Measurements from ENCODE around the gene BBLN.

The BBLN gene

DNA sequence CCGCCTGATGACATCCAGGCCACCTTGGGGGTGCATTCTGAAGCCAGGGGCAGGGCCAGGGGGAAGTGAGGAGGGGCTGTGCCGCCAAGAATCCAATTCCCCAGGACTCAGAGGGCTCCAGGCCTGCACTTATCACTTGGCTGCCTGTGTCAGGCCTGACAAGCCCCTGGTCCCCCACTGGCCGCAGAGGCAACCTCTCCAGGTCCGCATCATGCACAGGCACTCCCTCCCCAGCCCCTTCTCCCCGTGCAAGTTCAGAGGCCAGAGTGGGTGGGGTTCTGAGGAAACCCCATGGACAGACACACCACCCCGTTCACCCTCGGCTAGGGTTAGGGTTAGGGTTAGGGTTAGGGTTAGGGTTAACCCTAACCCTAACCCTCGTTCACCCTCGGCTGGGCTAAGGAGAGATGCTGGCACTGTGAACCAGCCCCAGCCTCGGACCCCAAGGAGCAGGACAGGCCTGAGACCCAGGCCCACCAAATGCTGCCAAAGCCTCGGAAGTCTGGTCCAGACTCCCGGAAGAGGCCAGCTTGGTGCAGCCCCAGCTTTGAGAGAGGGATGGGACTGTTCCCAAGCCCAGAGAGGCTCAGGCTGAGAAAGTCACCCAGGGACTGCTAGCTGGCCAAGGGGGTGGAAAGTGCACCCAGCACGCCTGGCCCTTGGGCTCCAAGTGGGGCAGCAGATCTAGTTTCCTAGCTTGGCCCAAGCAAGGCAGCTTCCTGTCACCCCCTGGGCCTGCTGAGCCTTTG lies 5.9 kb upstream of the BBLN start:
- H3K9me3 ChIP-seq (ENCODE audit: control insufficient read depth, low read length), result no peaks in the 10 kb centered on the region
- no peaks in the 10 kb centered on the region for H3K4me1 ChIP-seq (ENCODE audit: control insufficient read depth, insufficient read depth, low read length, poor library complexity, severe bottlenecking)
- 79 to 83% methylated on average over 7 to 8 of the region's 13 CpGs for WGBS, 2 experiments (ENCODE audit: insufficient coverage in 2 of 2)
- no peaks in the 10 kb centered on the region for H3K36me3 ChIP-seq (ENCODE audit: control insufficient read depth, insufficient read depth, low read length)
- H3K27ac ChIP-seq (ENCODE audit: low read depth, low read length, severe bottlenecking), result no peak overlapping the region
- H3K4me3 ChIP-seq (ENCODE audit: extremely low read depth, insufficient read depth, low read length, poor library complexity, severe bottlenecking), result no peak overlapping the region

DNA sequence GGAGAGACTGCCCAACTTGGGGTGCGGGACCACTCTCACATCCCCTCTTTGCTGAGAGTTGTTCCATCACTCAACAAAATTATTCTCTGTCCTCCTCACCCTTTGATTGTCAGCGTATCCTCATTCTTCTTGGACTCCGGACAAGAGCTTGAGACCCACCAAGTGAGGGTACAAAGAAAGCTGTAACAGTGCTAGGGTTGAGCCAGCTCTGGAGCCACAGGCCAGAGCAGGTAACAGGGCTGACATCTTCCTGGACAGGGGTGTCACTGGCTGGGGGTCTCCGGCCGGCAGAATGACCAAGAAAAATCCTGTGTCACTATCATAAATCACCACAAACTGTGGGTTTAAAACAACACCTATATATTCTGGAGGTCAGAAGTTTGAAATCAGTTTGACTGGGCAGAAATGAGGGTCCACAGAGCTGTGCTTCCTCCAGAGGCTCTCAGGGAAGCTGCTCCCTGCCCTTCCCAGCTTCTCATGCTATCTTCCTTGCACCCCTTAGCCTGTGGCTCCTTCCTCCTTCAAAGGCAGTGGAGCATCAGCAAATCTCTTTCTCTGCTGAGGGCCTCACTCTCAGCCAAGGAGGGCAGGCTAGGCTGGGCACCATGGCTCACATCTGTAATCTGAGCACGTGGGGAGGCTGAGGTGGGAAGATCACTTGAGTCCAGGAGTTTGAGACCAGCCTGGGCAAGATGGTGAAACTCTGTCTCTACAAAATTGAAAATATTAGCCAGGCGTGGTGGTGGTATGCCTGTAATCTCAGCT lies 4.1 kb upstream of the BBLN start:
- Histone ChIP-seq H3K4me1 (ENCODE audit: control insufficient read depth, insufficient read depth, low read length, poor library complexity, severe bottlenecking) (no peaks in the 10 kb centered on the region), H3K27ac (ENCODE audit: low read depth, low read length, severe bottlenecking) (no peak overlapping the region), H3K9me3 (ENCODE audit: control insufficient read depth, low read length) (no peaks in the 10 kb centered on the region), H3K36me3 (ENCODE audit: control insufficient read depth, insufficient read depth, low read length) (no peaks in the 10 kb centered on the region), H3K4me3 (ENCODE audit: extremely low read depth, insufficient read depth, low read length, poor library complexity, severe bottlenecking) (no peak overlapping the region)
- WGBS, 2 experiments (ENCODE audit: insufficient coverage in 2 of 2), result 95 to 96% methylated on average over 4 of the region's 7 CpGs

DNA sequence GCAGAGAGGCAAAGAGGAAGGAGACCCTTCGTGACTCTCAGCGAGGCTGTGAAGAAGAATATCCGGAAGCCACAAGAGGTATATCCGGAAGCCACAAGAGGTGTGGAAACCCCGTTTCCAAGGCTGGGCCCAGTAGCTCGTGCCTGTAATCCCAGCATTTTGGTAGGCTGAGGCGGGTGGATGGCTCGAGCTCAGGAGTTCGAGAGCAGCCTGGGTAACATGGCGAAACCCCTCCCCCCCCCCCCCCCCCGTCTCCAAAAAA lies 612 bp upstream of the BBLN start:
- Histone ChIP-seq H3K4me3 (ENCODE audit: extremely low read depth, insufficient read depth, low read length, poor library complexity, severe bottlenecking) (peak overlapping the region; percentile 79), H3K36me3 (ENCODE audit: control insufficient read depth, insufficient read depth, low read length) (peaks cover 28% of the 10 kb centered on the region), H3K9me3 (ENCODE audit: control insufficient read depth, low read length) (no peaks in the 10 kb centered on the region), H3K27ac (ENCODE audit: low read depth, low read length, severe bottlenecking) (peak overlapping the region; percentile 29), H3K4me1 (ENCODE audit: control insufficient read depth, insufficient read depth, low read length, poor library complexity, severe bottlenecking) (no peaks in the 10 kb centered on the region)
- WGBS, 2 experiments (ENCODE audit: insufficient coverage in 2 of 2), result 66 to 83% methylated on average over 6 to 7 of the region's 11 CpGs

DNA sequence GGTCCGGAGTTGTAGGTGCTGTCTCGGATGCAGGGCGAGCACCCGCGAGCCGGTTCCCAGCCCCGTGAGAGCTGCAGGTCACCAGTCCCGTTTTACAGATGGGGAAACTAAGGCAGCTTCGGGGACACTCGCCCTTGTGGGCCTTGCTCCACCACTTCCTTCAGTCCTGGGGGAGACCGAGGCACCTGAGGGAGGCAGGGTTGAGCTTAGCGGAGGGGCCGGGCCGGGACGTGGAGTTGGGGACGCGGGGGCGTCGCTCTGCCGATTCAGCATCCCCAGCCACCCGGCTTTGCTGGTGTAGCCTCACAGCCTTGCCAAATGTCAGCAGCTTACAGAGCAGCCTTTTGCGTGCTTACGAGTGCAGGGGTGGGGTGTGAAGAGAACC lies 530 bp downstream of the BBLN start:
- H3K27ac ChIP-seq (ENCODE audit: low read depth, low read length, severe bottlenecking), result peak overlapping the region; percentile 62
- WGBS, 2 experiments (ENCODE audit: insufficient coverage in 2 of 2), result 0 to 3% methylated on average over 9 to 21 of the region's 23 CpGs

GRCh38 chr9:128161215-128161902 lies 1.3 kb downstream of the BBLN start:
- Histone ChIP-seq H3K4me3 (ENCODE audit: extremely low read depth, insufficient read depth, low read length, poor library complexity, severe bottlenecking) (peak overlapping the region; percentile 79), H3K9me3 (ENCODE audit: control insufficient read depth, low read length) (no peaks in the 10 kb centered on the region), H3K27ac (ENCODE audit: low read depth, low read length, severe bottlenecking) (no peak overlapping the region), H3K36me3 (ENCODE audit: control insufficient read depth, insufficient read depth, low read length) (peaks cover 42% of the 10 kb centered on the region), H3K4me1 (ENCODE audit: control insufficient read depth, insufficient read depth, low read length, poor library complexity, severe bottlenecking) (no peaks in the 10 kb centered on the region)
- 96% methylated on average over 11 to 12 of the region's 13 CpGs for WGBS, 2 experiments (ENCODE audit: insufficient coverage in 2 of 2)

More for the DNA sequence above, 530 bp downstream of the BBLN start:
- Histone ChIP-seq H3K4me1 (ENCODE audit: control insufficient read depth, insufficient read depth, low read length, poor library complexity, severe bottlenecking) (no peaks in the 10 kb centered on the region), H3K9me3 (ENCODE audit: control insufficient read depth, low read length) (no peaks in the 10 kb centered on the region), H3K36me3 (ENCODE audit: control insufficient read depth, insufficient read depth, low read length) (peaks cover 37% of the 10 kb centered on the region), H3K4me3 (ENCODE audit: extremely low read depth, insufficient read depth, low read length, poor library complexity, severe bottlenecking) (peak overlapping the region; percentile 79)

DNA sequence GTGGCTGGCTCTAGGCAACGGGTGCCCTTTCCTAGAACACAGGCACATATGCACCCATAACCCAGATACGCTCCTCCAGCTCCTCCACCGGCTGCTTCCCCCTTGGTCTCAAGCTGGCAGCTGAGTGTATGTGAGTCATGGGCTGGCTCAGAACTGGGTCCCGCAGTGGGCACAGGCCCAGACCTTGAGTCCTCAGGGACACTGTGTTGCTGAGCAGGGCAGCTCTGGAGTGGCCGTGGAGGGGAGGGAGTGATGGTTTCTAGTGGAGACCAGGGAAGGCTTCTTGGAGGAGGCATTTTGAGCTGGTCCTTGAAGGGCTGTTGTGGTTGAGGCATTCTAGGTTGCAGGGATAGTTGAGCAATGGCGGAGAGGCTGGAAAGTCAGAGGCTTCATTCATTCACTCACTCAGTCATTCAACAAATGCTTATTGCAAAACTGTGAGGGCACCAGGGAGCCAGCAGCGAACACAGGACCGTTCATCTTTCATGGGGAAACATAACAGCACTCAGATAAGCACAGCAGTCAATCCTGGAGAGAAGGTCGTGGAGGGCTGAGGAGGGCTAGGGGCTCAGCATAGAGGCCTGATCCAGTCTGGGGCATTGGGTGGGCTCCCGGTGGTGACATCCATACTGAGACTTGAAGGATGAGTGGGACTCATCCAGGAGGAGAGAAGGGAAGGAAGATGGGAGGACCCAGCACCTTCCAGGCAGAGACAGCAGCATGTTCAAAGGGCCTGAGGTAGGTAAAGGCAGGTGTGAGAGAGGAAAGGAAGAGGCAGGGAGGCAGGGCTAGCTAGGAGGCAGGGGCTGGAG lies 2.4 kb downstream of the BBLN start:
- Histone ChIP-seq H3K9me3 (ENCODE audit: control insufficient read depth, low read length) (no peaks in the 10 kb centered on the region), H3K4me3 (ENCODE audit: extremely low read depth, insufficient read depth, low read length, poor library complexity, severe bottlenecking) (no peak overlapping the region), H3K4me1 (ENCODE audit: control insufficient read depth, insufficient read depth, low read length, poor library complexity, severe bottlenecking) (no peaks in the 10 kb centered on the region), H3K36me3 (ENCODE audit: control insufficient read depth, insufficient read depth, low read length) (peaks cover 53% of the 10 kb centered on the region), H3K27ac (ENCODE audit: low read depth, low read length, severe bottlenecking) (no peak overlapping the region)
- WGBS, 2 experiments (ENCODE audit: insufficient coverage in 2 of 2), result 98 to 99% methylated on average over 7 of the region's 10 CpGs

DNA sequence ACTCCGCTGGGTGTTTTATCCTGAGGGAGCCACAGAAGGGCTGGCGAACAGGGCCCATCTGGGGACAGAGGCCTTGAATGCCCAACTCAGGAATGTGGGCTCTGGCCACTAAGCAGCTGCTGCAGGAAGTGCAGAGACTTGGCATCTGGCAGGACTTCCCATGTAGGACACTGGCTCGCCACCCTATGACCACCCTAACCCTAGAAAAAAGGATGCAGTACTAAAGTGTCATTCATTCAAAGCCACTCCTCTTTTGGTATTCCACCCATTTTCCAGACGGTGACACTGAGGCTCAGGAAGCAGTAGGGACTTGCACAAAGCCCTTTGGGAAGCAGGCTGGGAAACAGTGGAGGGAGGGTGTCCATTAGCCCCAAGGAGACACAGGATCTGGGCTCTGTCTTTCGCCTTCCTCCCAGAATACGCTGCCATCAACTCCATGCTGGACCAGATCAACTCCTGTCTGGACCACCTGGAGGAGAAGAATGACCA lies 3.0 kb downstream of the BBLN start:
- no peak overlapping the region for H3K27ac ChIP-seq (ENCODE audit: low read depth, low read length, severe bottlenecking)
- H3K36me3 ChIP-seq (ENCODE audit: control insufficient read depth, insufficient read depth, low read length), result peaks cover 59% of the 10 kb centered on the region
- WGBS, 2 experiments (ENCODE audit: insufficient coverage in 2 of 2), result 91 to 97% methylated on average over 4 to 6 of the region's 6 CpGs
- H3K4me1 ChIP-seq (ENCODE audit: control insufficient read depth, insufficient read depth, low read length, poor library complexity, severe bottlenecking), result no peaks in the 10 kb centered on the region
- H3K4me3 ChIP-seq (ENCODE audit: extremely low read depth, insufficient read depth, low read length, poor library complexity, severe bottlenecking), result no peak overlapping the region
- no peaks in the 10 kb centered on the region for H3K9me3 ChIP-seq (ENCODE audit: control insufficient read depth, low read length)

DNA sequence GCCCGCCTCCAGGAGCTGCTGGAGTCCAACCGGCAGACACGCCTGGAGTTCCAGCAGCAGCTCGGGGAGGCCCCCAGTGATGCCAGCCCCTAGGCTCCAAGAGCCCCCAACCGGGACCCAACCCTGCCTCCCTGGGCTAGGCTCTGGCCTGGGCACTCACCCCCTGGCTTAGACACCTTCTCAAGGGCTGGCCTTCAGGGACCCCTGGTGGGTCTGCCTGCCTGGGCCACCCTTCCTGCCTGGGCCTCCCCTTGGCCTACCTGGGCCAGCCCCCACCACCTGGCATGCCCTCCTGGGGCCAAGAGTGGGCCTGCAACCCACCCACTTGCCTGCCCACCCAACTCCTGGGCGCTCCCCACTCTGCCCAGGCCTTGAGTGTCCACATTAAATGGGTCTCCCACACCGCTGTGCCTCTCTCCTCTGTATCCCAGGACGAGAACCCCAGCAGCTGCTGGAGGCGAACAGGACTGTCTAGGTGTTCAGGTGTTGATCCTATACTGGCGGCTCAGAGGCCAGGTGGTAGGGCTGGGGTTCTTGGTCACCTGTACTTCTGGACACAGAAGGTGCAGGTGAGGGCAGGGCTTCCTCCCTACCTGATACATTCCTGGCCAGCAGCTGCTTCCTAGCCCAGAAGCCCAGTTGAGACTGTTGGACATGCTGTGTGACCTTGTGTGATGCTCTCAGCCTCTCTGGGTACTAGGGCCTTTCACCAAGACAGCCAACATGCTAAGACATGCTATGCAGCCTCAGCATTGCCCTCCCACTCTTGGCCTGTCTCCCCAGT lies 3.6 kb downstream of the BBLN start:
- 94 to 97% methylated on average over 8 of the region's 10 CpGs for WGBS, 2 experiments (ENCODE audit: insufficient coverage in 2 of 2)
- Histone ChIP-seq H3K4me3 (ENCODE audit: extremely low read depth, insufficient read depth, low read length, poor library complexity, severe bottlenecking) (no peak overlapping the region), H3K9me3 (ENCODE audit: control insufficient read depth, low read length) (no peaks in the 10 kb centered on the region), H3K27ac (ENCODE audit: low read depth, low read length, severe bottlenecking) (no peak overlapping the region), H3K4me1 (ENCODE audit: control insufficient read depth, insufficient read depth, low read length, poor library complexity, severe bottlenecking) (no peaks in the 10 kb centered on the region), H3K36me3 (ENCODE audit: control insufficient read depth, insufficient read depth, low read length) (peaks cover 66% of the 10 kb centered on the region)

- no peaks in the 10 kb centered on the region for H3K4me1 ChIP-seq (ENCODE audit: control insufficient read depth, insufficient read depth, low read length, poor library complexity, severe bottlenecking)
- no peak overlapping the region for H3K27ac ChIP-seq (ENCODE audit: low read depth, low read length, severe bottlenecking)
- H3K4me3 ChIP-seq (ENCODE audit: extremely low read depth, insufficient read depth, low read length, poor library complexity, severe bottlenecking), result no peak overlapping the region
- peaks cover 73% of the 10 kb centered on the region for H3K36me3 ChIP-seq (ENCODE audit: control insufficient read depth, insufficient read depth, low read length)
- H3K9me3 ChIP-seq (ENCODE audit: control insufficient read depth, low read length), result no peaks in the 10 kb centered on the region
- WGBS, 2 experiments (ENCODE audit: insufficient coverage in 2 of 2), result 96% methylated on average over 8 to 9 of the region's 14 CpGs
Measured at GRCh38 chr9:128164307-128164885, 4.3 kb downstream of the BBLN start.

Measured in mesodermal cell (in vitro differentiated cells).